GM19395 (cell line): Measurements from ENCODE around the gene UVSSA.
"Not testable (repeated sequence)": the region's sequence is repeated elsewhere in the genome, so short reads cannot be mapped to it uniquely, and the experiment has no call there.

Experiments
- ATAC-seq: cut with Tn5 transposase; IDR thresholded peaks from one replicate; pipeline ENCODE4 v1.9.1; 2021; ENCODE audit warnings: mild to moderate bottlenecking, moderate library complexity; ENCODE audit not compliant: unreplicated experiment

UVSSA gene

GRCh38 chr4:1329408-1330371 lies 17.3 kb upstream of the UVSSA start:
- no peak for ATAC-seq

- no peak for ATAC-seq
These were observed 16.0 kb upstream of the UVSSA start for GRCh38 chr4:1330761-1331590.

GRCh38 chr4:1331591-1332353 lies 15.2 kb upstream of the UVSSA start:
- ATAC-seq = no peak

GRCh38 chr4:1332686-1333085 lies 14.3 kb upstream of the UVSSA start:
- ATAC-seq = no peak

- no peak for ATAC-seq
These were observed 13.8 kb upstream of the UVSSA start for GRCh38 chr4:1333256-1333655.

- not testable (repeated sequence) for ATAC-seq
These were observed 13.0 kb upstream of the UVSSA start for GRCh38 chr4:1333851-1334578.

- ATAC-seq = no peak
These were observed 12.5 kb upstream of the UVSSA start for GRCh38 chr4:1334579-1334895.

GRCh38 chr4:1335193-1335883 lies 11.7 kb upstream of the UVSSA start:
- not testable (repeated sequence) for ATAC-seq

GRCh38 chr4:1336088-1336491 lies 10.9 kb upstream of the UVSSA start:
- ATAC-seq = no peak

- no peak for ATAC-seq
These were observed 9.6 kb upstream of the UVSSA start for GRCh38 chr4:1337376-1337831.

GRCh38 chr4:1337951-1338751 lies 8.9 kb upstream of the UVSSA start:
- ATAC-seq = no peak

GRCh38 chr4:1338752-1339414 lies 8.1 kb upstream of the UVSSA start:
- no peak for ATAC-seq

GRCh38 chr4:1339489-1339888 lies 7.5 kb upstream of the UVSSA start:
- no peak for ATAC-seq

GRCh38 chr4:1340181-1340747 lies 6.7 kb upstream of the UVSSA start:
- ATAC-seq = no peak

- ATAC-seq = no peak
These were observed 6.1 kb upstream of the UVSSA start for GRCh38 chr4:1340861-1341260.

GRCh38 chr4:1342003-1342402 lies 5.0 kb upstream of the UVSSA start:
- ATAC-seq = no peak

GRCh38 chr4:1344696-1345095 lies 2.3 kb upstream of the UVSSA start:
- ATAC-seq = no peak
